ENCODE results near the gene ZNF385B. TPM values are rescaled to one million over a fixed set of nuclear protein-coding genes. Genes with fewer than 3 reads are reported as not detected.

ZNF385B gene
- total RNA-seq, 1 donor from 2014 or later: not detected

GRCh38 chr2:179446476-179447141 is 414.8 kb downstream of the ZNF385B start:
- H3K36me3 Mint-ChIP-seq (ENCODE audit: unreplicated experiment): no peaks in the 10 kb centered on the region
- no peak overlapping the region for H3K4me3 Mint-ChIP-seq (ENCODE audit: unreplicated experiment)
- H3K27ac Mint-ChIP-seq (ENCODE audit: unreplicated experiment): no peak overlapping the region
- H3K9me3 Mint-ChIP-seq (ENCODE audit: unreplicated experiment): no peaks in the 10 kb centered on the region
- H3K4me1 Mint-ChIP-seq (ENCODE audit: low read depth, unreplicated experiment): no peaks in the 10 kb centered on the region
- no peak for DNase-seq
- no peak for TF ChIP-seq CTCF (IDR thresholded peaks at IDR 0.05; ENCODE audit: partially characterized antibody, unreplicated experiment)
- H3K27me3 Mint-ChIP-seq (ENCODE audit: unreplicated experiment): no peaks in the 10 kb centered on the region

- Mint-ChIP-seq H3K27ac (ENCODE audit: unreplicated experiment) (no peak overlapping the region), H3K4me3 (ENCODE audit: unreplicated experiment) (no peak overlapping the region), H3K9me3 (ENCODE audit: unreplicated experiment) (no peaks in the 10 kb centered on the region), H3K36me3 (ENCODE audit: unreplicated experiment) (no peaks in the 10 kb centered on the region), H3K4me1 (ENCODE audit: low read depth, unreplicated experiment) (peaks cover 3% of the 10 kb centered on the region), H3K27me3 (ENCODE audit: unreplicated experiment) (no peaks in the 10 kb centered on the region)
- TF ChIP-seq CTCF (IDR thresholded peaks at IDR 0.05; ENCODE audit: partially characterized antibody, unreplicated experiment): no peak
- no peak for DNase-seq
Measured at GRCh38 chr2:179444056-179444455, 417.4 kb downstream of the ZNF385B start.

GRCh38 chr2:179443180-179443579 is 418.2 kb downstream of the ZNF385B start:
- no peak for DNase-seq
- no peaks in the 10 kb centered on the region for H3K27me3 Mint-ChIP-seq (ENCODE audit: unreplicated experiment)
- H3K36me3 Mint-ChIP-seq (ENCODE audit: unreplicated experiment): no peaks in the 10 kb centered on the region
- H3K4me1 Mint-ChIP-seq (ENCODE audit: low read depth, unreplicated experiment): peaks cover 9% of the 10 kb centered on the region
- no peaks in the 10 kb centered on the region for H3K9me3 Mint-ChIP-seq (ENCODE audit: unreplicated experiment)
- H3K4me3 Mint-ChIP-seq (ENCODE audit: unreplicated experiment): no peak overlapping the region
- H3K27ac Mint-ChIP-seq (ENCODE audit: unreplicated experiment): no peak overlapping the region
- TF ChIP-seq CTCF (IDR thresholded peaks at IDR 0.05; ENCODE audit: partially characterized antibody, unreplicated experiment): no peak

GRCh38 chr2:179442206-179442605 is 419.2 kb downstream of the ZNF385B start:
- Mint-ChIP-seq H3K4me1 (ENCODE audit: low read depth, unreplicated experiment) (peaks cover 9% of the 10 kb centered on the region), H3K27ac (ENCODE audit: unreplicated experiment) (no peak overlapping the region), H3K4me3 (ENCODE audit: unreplicated experiment) (no peak overlapping the region)

More at GRCh38 chr2:179442206-179442605, 419.2 kb downstream of the ZNF385B start:
- Mint-ChIP-seq H3K27me3 (ENCODE audit: unreplicated experiment) (no peaks in the 10 kb centered on the region), H3K9me3 (ENCODE audit: unreplicated experiment) (no peaks in the 10 kb centered on the region), H3K36me3 (ENCODE audit: unreplicated experiment) (no peaks in the 10 kb centered on the region)
- no peak for DNase-seq
- no peak for TF ChIP-seq CTCF (IDR thresholded peaks at IDR 0.05; ENCODE audit: partially characterized antibody, unreplicated experiment)
